ENCODE data around the gene AHNAK.
"Not testable (repeated sequence)": the region's sequence is repeated elsewhere in the genome, so short reads cannot be mapped to it uniquely, and the experiment has no call there.

AHNAK gene

GRCh38 chr11:62387381-62387780 is 159.2 kb downstream of the AHNAK start:
- no peak for DNase-seq (ENCODE audit: low read depth)

- DNase-seq (ENCODE audit: low read depth): not testable (repeated sequence)
Measured at GRCh38 chr11:62386083-62386482, 160.5 kb downstream of the AHNAK start.

GRCh38 chr11:62383822-62384221 is 162.8 kb downstream of the AHNAK start:
- no peak for DNase-seq (ENCODE audit: low read depth)
